Measurements from ENCODE around the gene PRKAR2A. TPM values are rescaled to one million over a fixed set of nuclear protein-coding genes. Genes with fewer than 3 reads are reported as not detected.

The PRKAR2A gene
- polyA plus RNA-seq, 1 of the 3 experiments (the other 2 are of a cell fraction) = 5.2 TPM

DNA sequence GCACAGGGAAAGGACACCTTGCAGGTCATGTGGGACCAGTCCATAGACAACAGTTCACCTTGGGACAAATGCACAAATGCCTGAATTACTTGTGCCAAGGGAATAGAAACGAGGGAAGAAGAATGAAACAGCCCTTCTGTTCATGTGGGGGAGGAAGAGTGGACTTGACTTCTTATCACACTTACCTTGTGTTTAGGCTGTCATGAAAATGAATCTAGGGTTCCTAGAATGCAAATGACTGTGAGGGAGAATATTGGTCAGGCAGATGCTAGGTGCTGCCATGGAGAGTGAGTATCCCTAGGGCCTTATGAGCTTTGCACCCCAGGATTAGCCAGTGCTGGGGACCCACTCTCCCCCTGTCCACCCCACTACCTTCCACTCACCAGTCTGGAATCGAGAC, 11.0 kb upstream of the PRKAR2A start:
- Histone ChIP-seq H3K9me3 (no peaks in the 10 kb centered on the region), H3K9me2 (no peaks in the 10 kb centered on the region), H3K27ac (ENCODE audit: low read depth in 2 of 2, low read length in 1 of 2) (no peak overlapping the region), H3K27me3 (ENCODE audit: insufficient read depth) (no peaks in the 10 kb centered on the region), H4K20me1 (ENCODE audit: insufficient read depth) (no peaks in the 10 kb centered on the region), H3K4me1 (ENCODE audit: control insufficient read depth in 1 of 2, insufficient read depth in 2 of 2, low read depth in 1 of 2, low read length in 1 of 2) (peaks cover 0 to 7% of the 10 kb centered on the region in 2 experiments; a peak in 1 of 4 replicates), H3K79me2 (ENCODE audit: insufficient read depth) (no peaks in the 10 kb centered on the region), H3K9ac (no peak overlapping the region), H3K36me3 (replicated peaks in 1 of 2; ENCODE audit: control insufficient read depth in 1 of 2, insufficient read depth in 2 of 2, low read length in 1 of 2) (peaks cover 0 to 5% of the 10 kb centered on the region in 2 experiments), H2AFZ (ENCODE audit: low read depth) (no peak overlapping the region), H3K4me2 (no peak overlapping the region), H3F3A (replicated peaks; ENCODE audit: insufficient read depth) (peaks cover 4% of the 10 kb centered on the region), H3K4me3 (ENCODE audit: low read depth in 2 of 2, low read length in 1 of 2) (no peak overlapping the region)
- DNase-seq = no peak
- POLR2A ChIA-PET = no interaction called here
- CTCF ChIA-PET = interaction anchor here (2.2 kb wide), 1 partner anchor 119 kb away, joined by 7 read pairs; no protein-coding TSS in a partner anchor
- TF ChIP-seq, protein P1, sequence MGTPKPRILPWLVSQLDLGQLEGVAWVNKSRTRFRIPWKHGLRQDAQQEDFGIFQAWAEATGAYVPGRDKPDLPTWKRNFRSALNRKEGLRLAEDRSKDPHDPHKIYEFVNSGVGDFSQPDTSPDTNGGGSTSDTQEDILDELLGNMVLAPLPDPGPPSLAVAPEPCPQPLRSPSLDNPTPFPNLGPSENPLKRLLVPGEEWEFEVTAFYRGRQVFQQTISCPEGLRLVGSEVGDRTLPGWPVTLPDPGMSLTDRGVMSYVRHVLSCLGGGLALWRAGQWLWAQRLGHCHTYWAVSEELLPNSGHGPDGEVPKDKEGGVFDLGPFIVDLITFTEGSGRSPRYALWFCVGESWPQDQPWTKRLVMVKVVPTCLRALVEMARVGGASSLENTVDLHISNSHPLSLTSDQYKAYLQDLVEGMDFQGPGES (IDR thresholded peaks at IDR 0.05; ENCODE audit: low read depth, low read length) = no peak
- TF ChIP-seq FOXJ3 (CRISPR knock-in tag; IDR thresholded peaks at IDR 0.05) (no peak), FOXM1 (IDR thresholded peaks at IDR 0.05; ENCODE audit: low read depth) (no peak), ELF1 (IDR thresholded peaks at IDR 0.05) (no peak), MAX (IDR thresholded peaks at IDR 0.05; ENCODE audit: low read depth) (no peak), USF1 (IDR thresholded peaks at IDR 0.05; ENCODE audit: borderline replicate concordance, low read depth) (no peak), RCOR1 (IDR thresholded peaks at IDR 0.05; ENCODE audit: low read length) (no peak), SMC3 (IDR thresholded peaks at IDR 0.05; ENCODE audit: low read depth, low read length) (no peak), TAF1 (IDR thresholded peaks at IDR 0.05; ENCODE audit: borderline replicate concordance, low read depth, low read length) (no peak), FOSL2 (IDR thresholded peaks at IDR 0.05; ENCODE audit: borderline replicate concordance, low read depth) (no peak), GATA2 (CRISPR knock-in tag; IDR thresholded peaks at IDR 0.05) (no peak), EZH2phosphoT487 (IDR thresholded peaks at IDR 0.05; ENCODE audit: borderline replicate concordance, low read depth) (no peak), YY1 (IDR thresholded peaks at IDR 0.05; ENCODE audit: low read depth) (no peak), CHD2 (IDR thresholded peaks at IDR 0.05; ENCODE audit: low read length, partially characterized antibody) (no peak), GABPA (IDR thresholded peaks at IDR 0.05; ENCODE audit: low read depth) (no peak), TEAD4 (IDR thresholded peaks at IDR 0.05; ENCODE audit: borderline replicate concordance, insufficient read depth) (no peak), POLR2AphosphoS5 (IDR thresholded peaks at IDR 0.05; ENCODE audit: low read depth, low read length) (no peak)
- TF ChIP-seq, protein P2, sequence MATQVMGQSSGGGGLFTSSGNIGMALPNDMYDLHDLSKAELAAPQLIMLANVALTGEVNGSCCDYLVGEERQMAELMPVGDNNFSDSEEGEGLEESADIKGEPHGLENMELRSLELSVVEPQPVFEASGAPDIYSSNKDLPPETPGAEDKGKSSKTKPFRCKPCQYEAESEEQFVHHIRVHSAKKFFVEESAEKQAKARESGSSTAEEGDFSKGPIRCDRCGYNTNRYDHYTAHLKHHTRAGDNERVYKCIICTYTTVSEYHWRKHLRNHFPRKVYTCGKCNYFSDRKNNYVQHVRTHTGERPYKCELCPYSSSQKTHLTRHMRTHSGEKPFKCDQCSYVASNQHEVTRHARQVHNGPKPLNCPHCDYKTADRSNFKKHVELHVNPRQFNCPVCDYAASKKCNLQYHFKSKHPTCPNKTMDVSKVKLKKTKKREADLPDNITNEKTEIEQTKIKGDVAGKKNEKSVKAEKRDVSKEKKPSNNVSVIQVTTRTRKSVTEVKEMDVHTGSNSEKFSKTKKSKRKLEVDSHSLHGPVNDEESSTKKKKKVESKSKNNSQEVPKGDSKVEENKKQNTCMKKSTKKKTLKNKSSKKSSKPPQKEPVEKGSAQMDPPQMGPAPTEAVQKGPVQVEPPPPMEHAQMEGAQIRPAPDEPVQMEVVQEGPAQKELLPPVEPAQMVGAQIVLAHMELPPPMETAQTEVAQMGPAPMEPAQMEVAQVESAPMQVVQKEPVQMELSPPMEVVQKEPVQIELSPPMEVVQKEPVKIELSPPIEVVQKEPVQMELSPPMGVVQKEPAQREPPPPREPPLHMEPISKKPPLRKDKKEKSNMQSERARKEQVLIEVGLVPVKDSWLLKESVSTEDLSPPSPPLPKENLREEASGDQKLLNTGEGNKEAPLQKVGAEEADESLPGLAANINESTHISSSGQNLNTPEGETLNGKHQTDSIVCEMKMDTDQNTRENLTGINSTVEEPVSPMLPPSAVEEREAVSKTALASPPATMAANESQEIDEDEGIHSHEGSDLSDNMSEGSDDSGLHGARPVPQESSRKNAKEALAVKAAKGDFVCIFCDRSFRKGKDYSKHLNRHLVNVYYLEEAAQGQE (IDR thresholded peaks at IDR 0.05; ENCODE audit: low read depth, low read length) = no peak
- TF ChIP-seq, protein P3, sequence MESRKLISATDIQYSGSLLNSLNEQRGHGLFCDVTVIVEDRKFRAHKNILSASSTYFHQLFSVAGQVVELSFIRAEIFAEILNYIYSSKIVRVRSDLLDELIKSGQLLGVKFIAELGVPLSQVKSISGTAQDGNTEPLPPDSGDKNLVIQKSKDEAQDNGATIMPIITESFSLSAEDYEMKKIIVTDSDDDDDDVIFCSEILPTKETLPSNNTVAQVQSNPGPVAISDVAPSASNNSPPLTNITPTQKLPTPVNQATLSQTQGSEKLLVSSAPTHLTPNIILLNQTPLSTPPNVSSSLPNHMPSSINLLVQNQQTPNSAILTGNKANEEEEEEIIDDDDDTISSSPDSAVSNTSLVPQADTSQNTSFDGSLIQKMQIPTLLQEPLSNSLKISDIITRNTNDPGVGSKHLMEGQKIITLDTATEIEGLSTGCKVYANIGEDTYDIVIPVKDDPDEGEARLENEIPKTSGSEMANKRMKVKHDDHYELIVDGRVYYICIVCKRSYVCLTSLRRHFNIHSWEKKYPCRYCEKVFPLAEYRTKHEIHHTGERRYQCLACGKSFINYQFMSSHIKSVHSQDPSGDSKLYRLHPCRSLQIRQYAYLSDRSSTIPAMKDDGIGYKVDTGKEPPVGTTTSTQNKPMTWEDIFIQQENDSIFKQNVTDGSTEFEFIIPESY (IDR thresholded peaks at IDR 0.05; ENCODE audit: borderline replicate concordance, low read depth) = no peak
- whole genome bisulfite sequencing (ENCODE audit: low lambda C conversion rate) = 69% methylated on average over 1 of the region's 2 CpGs
